Measurements from ENCODE around the gene LRRC36. TPM values are rescaled to one million over a fixed set of nuclear protein-coding genes. Genes with fewer than 3 reads are reported as not detected.
A peak's percentile ranks its signal among the peaks of the same experiment; 100 is the strongest.

The LRRC36 gene
- total and polyA plus RNA-seq, 2 of the 13 experiments (the other 11 are each of a cell fraction or from before 2014, with no cell fraction given), result 0.12 to 0.15 TPM

DNA sequence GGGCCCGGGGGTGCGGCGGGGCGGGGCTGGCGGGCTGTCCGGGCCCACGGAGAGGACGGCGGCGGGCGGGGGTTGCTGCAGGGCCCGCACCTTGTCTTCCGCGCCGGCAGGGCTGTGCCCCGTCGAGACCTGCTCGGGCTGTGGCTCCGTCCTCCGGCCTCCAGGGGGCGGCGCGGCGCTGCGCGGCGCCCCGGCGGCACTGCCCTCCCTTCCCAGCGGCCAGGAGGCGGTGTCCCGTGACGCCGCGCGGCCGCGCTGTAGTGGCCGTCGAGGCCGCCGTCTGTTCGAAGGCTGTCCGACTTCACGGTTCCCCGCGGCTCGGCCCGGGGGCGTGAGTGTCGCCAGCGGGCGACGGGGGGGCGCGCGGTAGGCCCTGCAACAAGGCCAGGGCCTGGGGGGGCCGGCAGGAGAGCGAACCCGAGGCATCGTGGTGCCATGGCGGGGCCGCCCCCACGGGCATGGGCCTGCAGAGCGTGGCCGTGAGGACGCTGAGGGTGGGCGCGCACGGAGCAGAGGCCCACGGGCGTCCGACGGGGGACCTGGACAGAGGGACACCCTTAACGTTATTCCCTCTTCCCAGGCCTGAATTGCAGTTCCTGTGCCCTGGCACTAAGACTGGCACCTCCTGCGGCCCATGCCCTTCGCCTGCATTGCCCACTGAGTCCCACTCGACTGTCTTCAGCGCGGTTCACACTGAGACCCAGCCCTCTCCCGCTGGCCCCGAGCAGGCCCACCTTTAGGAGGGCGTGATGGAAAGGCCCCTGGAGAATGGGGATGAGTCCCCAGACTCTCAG lies 47.1 kb upstream of the LRRC36 start, which contains the start of gene PLEKHG4 (continued):
- TF ChIP-seq ZSCAN5A (CRISPR knock-in tag; IDR thresholded peaks at IDR 0.05; ENCODE audit: borderline replicate concordance) (no peak), DNMT1 (CRISPR knock-in tag; IDR thresholded peaks at IDR 0.05) (peak; percentile 92; the same call in 1 of the 2 replicates), KAT2B (IDR thresholded peaks at IDR 0.05; ENCODE audit: borderline replicate concordance, low read depth, low read length) (no peak), ZNF446 (CRISPR knock-in tag; IDR thresholded peaks at IDR 0.05) (peak; percentile 90), CBFB (CRISPR knock-in tag; IDR thresholded peaks at IDR 0.05) (no peak), ZNF766 (CRISPR knock-in tag; IDR thresholded peaks at IDR 0.05; ENCODE audit: borderline replicate concordance) (peak; percentile 53; the same call in 1 of the 2 replicates), POLR2G (IDR thresholded peaks at IDR 0.05; ENCODE audit: low read depth, low read length) (peak; percentile 79), ZNF510 (CRISPR knock-in tag; IDR thresholded peaks at IDR 0.05; ENCODE audit: low read depth) (peak; percentile 71; the same call in 1 of the 2 replicates), ZNF75D (CRISPR knock-in tag; IDR thresholded peaks at IDR 0.05; ENCODE audit: borderline replicate concordance) (peak; percentile 15; the same call in 1 of the 2 replicates), RBFOX2 (IDR thresholded peaks at IDR 0.05; ENCODE audit: low read depth, low read length) (peak; percentile 96), NRL (CRISPR knock-in tag; IDR thresholded peaks at IDR 0.05; ENCODE audit: borderline replicate concordance) (no peak; the same call in 1 of the 2 replicates), KDM5B (CRISPR knock-in tag; IDR thresholded peaks at IDR 0.05; ENCODE audit: borderline replicate concordance) (peak; percentile 80; the same call in 1 of the 2 replicates), TAF1 (CRISPR knock-in tag; IDR thresholded peaks at IDR 0.05) (no peak), YEATS4 (CRISPR knock-in tag; IDR thresholded peaks at IDR 0.05; ENCODE audit: borderline replicate concordance) (0 out of 2 replicates have a peak, but pooled peaks have one; percentile 42), MZF1 (CRISPR knock-in tag; IDR thresholded peaks at IDR 0.05; ENCODE audit: borderline replicate concordance) (no peak), DRAP1 (CRISPR knock-in tag; IDR thresholded peaks at IDR 0.05) (no peak), NKX3-1 (CRISPR knock-in tag; IDR thresholded peaks at IDR 0.05) (no peak), ESRRA (CRISPR knock-in tag; IDR thresholded peaks at IDR 0.05; ENCODE audit: low read depth) (peak; percentile 31; the same call in 1 of the 2 replicates), CBX1 (IDR thresholded peaks at IDR 0.05; ENCODE audit: low read depth) (no peak), PRMT3 (CRISPR knock-in tag; IDR thresholded peaks at IDR 0.05; ENCODE audit: borderline replicate concordance, low read depth) (0 out of 2 replicates have a peak, but pooled peaks have one; percentile 79), HNRNPL (IDR thresholded peaks at IDR 0.05; ENCODE audit: low read depth, low read length) (peak; percentile 92), ZNF253 (CRISPR knock-in tag; IDR thresholded peaks at IDR 0.05; ENCODE audit: borderline replicate concordance) (peak; percentile 93; the same call in 1 of the 2 replicates), KMT2A (CRISPR knock-in tag; IDR thresholded peaks at IDR 0.05) (no peak), JUNB (CRISPR knock-in tag; IDR thresholded peaks at IDR 0.05; ENCODE audit: borderline replicate concordance) (peak; percentile 35; the same call in 1 of the 2 replicates), ZNF329 (CRISPR knock-in tag; IDR thresholded peaks at IDR 0.05; ENCODE audit: low read depth) (peak; percentile 89; the same call in 1 of the 2 replicates), ARNTL (CRISPR knock-in tag; IDR thresholded peaks at IDR 0.05) (no peak), TGIF2 (CRISPR knock-in tag; IDR thresholded peaks at IDR 0.05) (0 out of 2 replicates have a peak, but pooled peaks have one; percentile 59)
- TF ChIP-seq, protein P1, sequence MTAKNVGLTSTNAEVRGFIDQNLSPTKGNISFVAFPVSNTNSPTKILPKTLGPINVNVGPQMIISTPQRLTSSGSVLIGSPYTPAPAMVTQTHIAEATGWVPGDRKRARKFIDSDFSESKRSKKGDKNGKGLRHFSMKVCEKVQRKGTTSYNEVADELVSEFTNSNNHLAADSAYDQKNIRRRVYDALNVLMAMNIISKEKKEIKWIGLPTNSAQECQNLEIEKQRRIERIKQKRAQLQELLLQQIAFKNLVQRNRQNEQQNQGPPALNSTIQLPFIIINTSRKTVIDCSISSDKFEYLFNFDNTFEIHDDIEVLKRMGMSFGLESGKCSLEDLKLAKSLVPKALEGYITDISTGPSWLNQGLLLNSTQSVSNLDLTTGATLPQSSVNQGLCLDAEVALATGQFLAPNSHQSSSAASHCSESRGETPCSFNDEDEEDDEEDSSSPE (CRISPR knock-in tag; IDR thresholded peaks at IDR 0.05), result peak; percentile 83
